ENCODE results near the gene GALNT15. TPM values are rescaled to one million over a fixed set of nuclear protein-coding genes. Genes with fewer than 3 reads are reported as not detected.

GALNT15 gene, protein sequence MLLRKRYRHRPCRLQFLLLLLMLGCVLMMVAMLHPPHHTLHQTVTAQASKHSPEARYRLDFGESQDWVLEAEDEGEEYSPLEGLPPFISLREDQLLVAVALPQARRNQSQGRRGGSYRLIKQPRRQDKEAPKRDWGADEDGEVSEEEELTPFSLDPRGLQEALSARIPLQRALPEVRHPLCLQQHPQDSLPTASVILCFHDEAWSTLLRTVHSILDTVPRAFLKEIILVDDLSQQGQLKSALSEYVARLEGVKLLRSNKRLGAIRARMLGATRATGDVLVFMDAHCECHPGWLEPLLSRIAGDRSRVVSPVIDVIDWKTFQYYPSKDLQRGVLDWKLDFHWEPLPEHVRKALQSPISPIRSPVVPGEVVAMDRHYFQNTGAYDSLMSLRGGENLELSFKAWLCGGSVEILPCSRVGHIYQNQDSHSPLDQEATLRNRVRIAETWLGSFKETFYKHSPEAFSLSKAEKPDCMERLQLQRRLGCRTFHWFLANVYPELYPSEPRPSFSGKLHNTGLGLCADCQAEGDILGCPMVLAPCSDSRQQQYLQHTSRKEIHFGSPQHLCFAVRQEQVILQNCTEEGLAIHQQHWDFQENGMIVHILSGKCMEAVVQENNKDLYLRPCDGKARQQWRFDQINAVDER
- polyA plus RNA-seq (2012; ENCODE audit: insufficient read depth, insufficient read length, low read depth), result not detected

DNA sequence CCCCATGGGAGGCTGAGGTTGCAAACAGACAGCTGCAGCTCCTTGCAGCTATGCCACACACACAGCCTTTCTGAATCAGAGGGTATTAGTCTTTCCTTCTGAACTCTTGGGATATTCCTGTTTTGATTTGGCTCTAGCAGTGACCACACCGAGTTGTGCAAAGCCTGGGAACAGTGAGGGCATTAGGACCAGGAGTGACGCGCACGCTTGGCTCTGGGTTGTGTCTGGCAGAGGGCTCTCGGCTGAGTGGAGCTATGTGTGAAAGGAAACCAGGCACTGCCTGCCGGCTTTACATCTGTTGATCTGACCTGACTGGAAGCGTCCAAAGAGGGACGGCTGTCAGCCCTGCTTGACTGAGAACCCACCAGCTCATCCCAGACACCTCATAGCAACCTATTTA lies at the start of gene GALNT15:
GALNT15 (plus strand) TSS at position 292 of the 400 bp plus-strand sequence. CDS start 472 bp downstream, outside the sequence.
- H3K9me3 ChIP-seq, result no peaks in the 10 kb centered on the region
- no peak within 1 kb of the TSS for H3K4me3 ChIP-seq (ENCODE audit: low read depth, low read length)
- peak; percentile 54 for DNase-seq
- no peaks in the 10 kb centered on the region for H3K27me3 ChIP-seq
- no peaks in the 10 kb centered on the region for H3K4me1 ChIP-seq
- TF ChIP-seq, protein P1, sequence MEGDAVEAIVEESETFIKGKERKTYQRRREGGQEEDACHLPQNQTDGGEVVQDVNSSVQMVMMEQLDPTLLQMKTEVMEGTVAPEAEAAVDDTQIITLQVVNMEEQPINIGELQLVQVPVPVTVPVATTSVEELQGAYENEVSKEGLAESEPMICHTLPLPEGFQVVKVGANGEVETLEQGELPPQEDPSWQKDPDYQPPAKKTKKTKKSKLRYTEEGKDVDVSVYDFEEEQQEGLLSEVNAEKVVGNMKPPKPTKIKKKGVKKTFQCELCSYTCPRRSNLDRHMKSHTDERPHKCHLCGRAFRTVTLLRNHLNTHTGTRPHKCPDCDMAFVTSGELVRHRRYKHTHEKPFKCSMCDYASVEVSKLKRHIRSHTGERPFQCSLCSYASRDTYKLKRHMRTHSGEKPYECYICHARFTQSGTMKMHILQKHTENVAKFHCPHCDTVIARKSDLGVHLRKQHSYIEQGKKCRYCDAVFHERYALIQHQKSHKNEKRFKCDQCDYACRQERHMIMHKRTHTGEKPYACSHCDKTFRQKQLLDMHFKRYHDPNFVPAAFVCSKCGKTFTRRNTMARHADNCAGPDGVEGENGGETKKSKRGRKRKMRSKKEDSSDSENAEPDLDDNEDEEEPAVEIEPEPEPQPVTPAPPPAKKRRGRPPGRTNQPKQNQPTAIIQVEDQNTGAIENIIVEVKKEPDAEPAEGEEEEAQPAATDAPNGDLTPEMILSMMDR (IDR thresholded peaks at IDR 0.05; ENCODE audit: low read depth, low read length), result no peak
- no peaks in the 10 kb centered on the region for H3K36me3 ChIP-seq

DNA sequence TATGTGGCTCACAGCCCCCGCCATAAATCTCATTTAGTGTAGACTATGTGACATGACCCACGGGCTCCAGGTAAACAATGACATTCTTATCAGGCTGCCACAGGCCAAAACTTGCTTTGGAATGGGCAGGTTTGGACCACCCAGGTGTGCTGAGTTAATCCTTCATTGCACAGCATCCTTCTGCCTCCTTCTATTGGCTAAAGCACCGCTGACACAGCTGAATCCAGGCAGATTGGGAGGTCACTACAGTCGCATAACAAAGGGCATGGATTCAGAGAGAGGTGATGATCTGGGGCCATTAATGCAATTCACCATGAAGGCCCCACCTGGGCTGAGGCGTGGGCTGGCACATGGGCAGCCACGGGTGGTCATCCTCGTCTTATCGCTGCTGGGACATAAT lies 47.8 kb upstream of the GALNT15 start:
- TF ChIP-seq, protein P1 (IDR thresholded peaks at IDR 0.05; ENCODE audit: low read depth, low read length), result no peak
- H3K27me3 ChIP-seq, result no peaks in the 10 kb centered on the region
- H3K9me3 ChIP-seq, result no peaks in the 10 kb centered on the region
- DNase-seq, result no peak
- no peak overlapping the region for H3K4me3 ChIP-seq (ENCODE audit: low read depth, low read length)
- H3K36me3 ChIP-seq, result no peaks in the 10 kb centered on the region
- H3K4me1 ChIP-seq, result no peaks in the 10 kb centered on the region

DNA sequence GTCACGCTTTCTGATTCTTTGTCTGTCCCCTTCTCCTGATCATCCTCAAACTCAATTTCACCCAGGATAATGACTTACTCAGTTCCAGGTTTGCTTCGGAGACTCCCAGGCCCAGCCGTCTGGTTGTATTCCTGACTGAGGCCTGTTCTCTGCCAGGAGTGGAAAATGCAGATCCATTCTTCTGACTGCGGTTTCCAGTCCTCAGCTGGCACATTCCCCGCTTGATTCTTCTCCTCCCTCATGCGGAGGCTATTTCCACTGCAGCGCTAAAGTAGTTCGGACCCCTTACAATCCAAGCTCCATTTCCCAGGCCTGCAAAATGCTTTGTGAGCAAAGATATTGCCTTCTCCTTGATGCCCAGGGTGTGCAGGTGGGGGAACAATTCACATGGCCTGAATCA lies 47.2 kb upstream of the GALNT15 start:
- no peak for DNase-seq
- no peaks in the 10 kb centered on the region for H3K27me3 ChIP-seq
- H3K36me3 ChIP-seq, result no peaks in the 10 kb centered on the region
- TF ChIP-seq, protein P1 (IDR thresholded peaks at IDR 0.05; ENCODE audit: low read depth, low read length), result no peak
- H3K9me3 ChIP-seq, result no peaks in the 10 kb centered on the region
- no peaks in the 10 kb centered on the region for H3K4me1 ChIP-seq
- H3K4me3 ChIP-seq (ENCODE audit: low read depth, low read length), result no peak overlapping the region

GRCh38 chr3:16130066-16130465 lies 44.4 kb upstream of the GALNT15 start:
- Histone ChIP-seq H3K4me1 (no peaks in the 10 kb centered on the region), H3K4me3 (ENCODE audit: low read depth, low read length) (no peak overlapping the region), H3K27me3 (no peaks in the 10 kb centered on the region), H3K9me3 (no peaks in the 10 kb centered on the region), H3K36me3 (no peaks in the 10 kb centered on the region)
- TF ChIP-seq, protein P1 (IDR thresholded peaks at IDR 0.05; ENCODE audit: low read depth, low read length), result no peak
- DNase-seq, result no peak

DNA sequence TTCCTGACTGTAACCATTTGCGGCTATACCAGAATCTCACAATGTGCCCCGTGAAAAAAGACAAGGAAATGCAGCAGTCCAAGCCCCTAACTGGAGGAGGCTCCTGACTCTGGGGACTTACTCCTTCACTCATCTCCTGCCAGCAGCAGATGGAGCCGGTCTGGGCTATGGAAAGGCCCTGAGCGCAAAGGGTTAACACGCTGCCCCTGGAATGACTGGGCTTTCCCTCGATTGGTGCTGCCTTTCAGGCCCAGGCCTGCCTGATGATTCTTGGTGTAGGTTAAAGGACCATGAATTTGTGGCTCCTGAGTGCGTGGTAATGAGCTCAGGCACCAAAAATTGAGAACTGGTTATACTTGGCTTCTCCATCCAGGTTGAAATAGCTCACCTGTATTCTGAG lies 42.3 kb upstream of the GALNT15 start:
- no peaks in the 10 kb centered on the region for H3K4me1 ChIP-seq
- H3K9me3 ChIP-seq, result no peaks in the 10 kb centered on the region
- TF ChIP-seq, protein P1 (IDR thresholded peaks at IDR 0.05; ENCODE audit: low read depth, low read length), result no peak
- no peaks in the 10 kb centered on the region for H3K36me3 ChIP-seq
- no peak for DNase-seq
- H3K27me3 ChIP-seq, result no peaks in the 10 kb centered on the region
- no peak overlapping the region for H3K4me3 ChIP-seq (ENCODE audit: low read depth, low read length)

GRCh38 chr3:16132928-16133327 lies 41.6 kb upstream of the GALNT15 start:
- no peaks in the 10 kb centered on the region for H3K36me3 ChIP-seq
- DNase-seq, result no peak
- no peaks in the 10 kb centered on the region for H3K4me1 ChIP-seq
- H3K4me3 ChIP-seq (ENCODE audit: low read depth, low read length), result no peak overlapping the region
- H3K27me3 ChIP-seq, result no peaks in the 10 kb centered on the region
- H3K9me3 ChIP-seq, result no peaks in the 10 kb centered on the region
- TF ChIP-seq, protein P1 (IDR thresholded peaks at IDR 0.05; ENCODE audit: low read depth, low read length), result no peak

All from BE2C (cell line).